Stimulated activated CD4-positive, alpha-beta T cell treated with anti-CD3 and anti-CD28 coated beads, TNF-alpha, amount 100 ng/mL, for 4 hours (primary cell): Measurements from ENCODE around the gene TMEM59L.

Experiments
- DNase-seq, 3 experiments: peaks; one replicate each; pipeline ENCODE4 v3.0.0-alpha.2; 2020; ENCODE audit warnings: low read depth in 3 of 3

Gene TMEM59L

GRCh38 chr19:18657590-18658365 lies 45.1 kb downstream of the TMEM59L start:
- no peak for DNase-seq

- no peak for DNase-seq
Measured at GRCh38 chr19:18658366-18658855, 45.7 kb downstream of the TMEM59L start.

- DNase-seq, result no peak
Measured at GRCh38 chr19:18659281-18660050, 46.8 kb downstream of the TMEM59L start.

GRCh38 chr19:18660051-18660910 lies 47.6 kb downstream of the TMEM59L start:
- DNase-seq, result no peak

- no peak for DNase-seq
Measured at GRCh38 chr19:18660939-18661670, 48.4 kb downstream of the TMEM59L start.

GRCh38 chr19:18662972-18663732 lies 50.5 kb downstream of the TMEM59L start:
- DNase-seq, result no peak

- no peak for DNase-seq
Measured at GRCh38 chr19:18663940-18664530, 51.4 kb downstream of the TMEM59L start.

GRCh38 chr19:18665771-18666202 lies 53.1 kb downstream of the TMEM59L start:
- no peak for DNase-seq

GRCh38 chr19:18666317-18666716 lies 53.6 kb downstream of the TMEM59L start:
- DNase-seq, result no peak

- no peak for DNase-seq
Measured at GRCh38 chr19:18666784-18667183, 54.1 kb downstream of the TMEM59L start.

- DNase-seq, result no peak
Measured at GRCh38 chr19:18667531-18668251, 55.0 kb downstream of the TMEM59L start.

GRCh38 chr19:18668252-18668631 lies 55.6 kb downstream of the TMEM59L start:
- DNase-seq, result no peak

- no peak for DNase-seq
Measured at GRCh38 chr19:18668744-18669523, 56.3 kb downstream of the TMEM59L start.

GRCh38 chr19:18669524-18669817 lies 56.8 kb downstream of the TMEM59L start:
- no peak for DNase-seq

- DNase-seq, result no peak
Measured at GRCh38 chr19:18669883-18670282, 57.2 kb downstream of the TMEM59L start.

GRCh38 chr19:18670312-18670711 lies 57.6 kb downstream of the TMEM59L start:
- no peak for DNase-seq
